ENCODE measurements around the gene ZNHIT2.

Gene ZNHIT2

GRCh38 chr11:65067446-65067845, 50.1 kb downstream of the ZNHIT2 start:
- DNase-seq, result no peak

- DNase-seq, result no peak
Observed at GRCh38 chr11:65066805-65067291, 50.7 kb downstream of the ZNHIT2 start.

Measured in activated gamma-delta T cell (primary cell).